SK-N-SH (cell line): ENCODE measurements around the gene LRRC30. TPM values are rescaled to one million over a fixed set of nuclear protein-coding genes. Genes with fewer than 3 reads are reported as not detected.

Experiments used
- CTCF ChIA-PET: fragments of 300-600, 350-600 bp; formaldehyde crosslinking; extraction: SDS; loops from one replicate; lab custom pipeline; 2021; lab: Yijun Ruan, JAX
- POLR2A ChIA-PET: fragments of 350-600 bp; sonication (Branson Sonifier 250); formaldehyde crosslinking; extraction: SDS; loops from one replicate; lab custom pipeline; 2020; ENCODE audit warnings: antibody characterized with exemption, inconsistent platforms; lab: Yijun Ruan, JAX
- DNase-seq: peaks from one replicate; pipeline ENCODE4 v3.0.0; 2012
- H2AFZ ChIP-seq: fragments of 200-600 bp; sonication (generic); 2 replicates; pipeline ENCODE4 v1.8.1; 2016; ENCODE audit warnings: antibody characterized with exemption, mild to moderate bottlenecking, low read depth
- H3F3A ChIP-seq: fragments of 200-600 bp; sonication (generic); replicated peaks from 2 replicates; pipeline ENCODE3; 2016; ENCODE audit warnings: antibody characterized with exemption, mild to moderate bottlenecking; ENCODE audit not compliant: insufficient read depth
- H3K27ac ChIP-seq, 2 experiments: fragments of 200-500 bp in 1 of 2; fragments of 200-600 bp in 1 of 2; sonication (Bioruptor generic) in 1 of 2; sonication (generic), shearing (Covaris generic) in 1 of 2; 2 replicates each; pipeline versions ENCODE4 v1.5.1 to v1.6.1; 2014 to 2016; ENCODE audit warnings: low read depth in 2 of 2, inconsistent platforms in 1 of 2, low read length in 1 of 2, mild to moderate bottlenecking in 1 of 2, mixed read lengths in 1 of 2
- H3K27me3 ChIP-seq: fragments of 200-600 bp; sonication (generic), shearing (Covaris generic); 2 replicates; pipeline ENCODE4 v1.6.1; 2016; ENCODE audit warnings: mixed run types; ENCODE audit not compliant: insufficient read depth
- H3K36me3 ChIP-seq, 2 experiments: fragments of 200-500 bp in 1 of 2; fragments of 200-600 bp in 1 of 2; sonication (Bioruptor generic) in 1 of 2; sonication (generic) in 1 of 2; replicated peaks in 1 of 2; 2 replicates each; pipeline versions ENCODE3 to v1.5.1; 2014 to 2016; ENCODE audit warnings: low read length in 1 of 2, mild to moderate bottlenecking in 1 of 2; ENCODE audit not compliant: insufficient read depth in 2 of 2, control insufficient read depth in 1 of 2
- H3K4me1 ChIP-seq, 2 experiments: fragments of 200-500 bp in 1 of 2; fragments of 200-600 bp in 1 of 2; sonication (Bioruptor generic) in 1 of 2; sonication (generic), shearing (Covaris generic) in 1 of 2; 2 replicates each; pipeline versions ENCODE4 v1.5.1 to v1.6.1; 2014 to 2016; ENCODE audit warnings: low read depth in 1 of 2, low read length in 1 of 2, mixed run types in 1 of 2; ENCODE audit not compliant: insufficient read depth in 2 of 2, control insufficient read depth in 1 of 2
- H3K4me2 ChIP-seq: fragments of 200-600 bp; sonication (generic), shearing (Covaris generic); 2 replicates; pipeline ENCODE4 v1.6.1; 2017; ENCODE audit warnings: mixed run types
- H3K4me3 ChIP-seq, 2 experiments: fragments of 200-500 bp in 1 of 2; fragments of 200-600 bp in 1 of 2; sonication (Bioruptor generic) in 1 of 2; sonication (generic), shearing (Covaris generic) in 1 of 2; 2 replicates each; pipeline versions ENCODE4 v1.5.1 to v1.8.1; 2014 to 2016; ENCODE audit warnings: low read depth in 2 of 2, inconsistent platforms in 1 of 2, low read length in 1 of 2, mild to moderate bottlenecking in 1 of 2, mixed read lengths in 1 of 2, moderate library complexity in 1 of 2
- H3K79me2 ChIP-seq: fragments of 200-600 bp; sonication (generic); 2 replicates; pipeline ENCODE4 v1.8.1; 2017; ENCODE audit warnings: mild to moderate bottlenecking; ENCODE audit not compliant: insufficient read depth
- H3K9ac ChIP-seq: fragments of 200-600 bp; sonication (generic); 2 replicates; pipeline ENCODE4 v1.6.1; 2017; ENCODE audit warnings: mixed run types
- H3K9me2 ChIP-seq: fragments of 200-600 bp; sonication (generic); 2 replicates; pipeline ENCODE4 v1.6.1; 2017; ENCODE audit warnings: mixed run types
- H3K9me3 ChIP-seq: fragments of 200-600 bp; sonication (generic); 2 replicates; pipeline ENCODE4 v1.6.1; 2017; ENCODE audit warnings: mixed run types, mild to moderate bottlenecking, moderate library complexity
- H4K20me1 ChIP-seq: fragments of 200-600 bp; sonication (generic); 2 replicates; pipeline ENCODE4 v1.6.1; 2017; ENCODE audit warnings: mild to moderate bottlenecking, mixed run types; ENCODE audit not compliant: insufficient read depth
- CHD2 ChIP-seq: fragments of 150-350 bp; IDR thresholded peaks from 2 replicates; pipeline ENCODE4 v1.6.1; 2018; ENCODE audit warnings: low read length; ENCODE audit not compliant: partially characterized antibody
- CTCF ChIP-seq: fragments of 200-600 bp; sonication (generic); IDR thresholded peaks from 2 replicates; pipeline ENCODE4 v1.6.1; 2017; ENCODE audit warnings: antibody characterized with exemption, mild to moderate bottlenecking, moderate library complexity
- ELF1 ChIP-seq: IDR thresholded peaks from 2 replicates; pipeline ENCODE4 v1.4.0; 2012
- FOSL2 ChIP-seq: IDR thresholded peaks from 2 replicates; pipeline ENCODE4 v1.4.0; 2012; ENCODE audit warnings: low read depth, mild to moderate bottlenecking, moderate library complexity, borderline replicate concordance
- FOXJ3 ChIP-seq: sonication (generic); formaldehyde crosslinking; IDR thresholded peaks from 2 replicates; pipeline ENCODE4 v1.5.1; 2020; ENCODE audit warnings: mild to moderate bottlenecking, missing genetic modification reagents
- GATA2 ChIP-seq: sonication (generic); formaldehyde crosslinking; IDR thresholded peaks from 2 replicates; pipeline ENCODE4 v1.5.0; 2020; ENCODE audit warnings: mild to moderate bottlenecking, missing genetic modification reagents
- MXI1 ChIP-seq: IDR thresholded peaks from 2 replicates; pipeline ENCODE4 v1.6.1; 2012; ENCODE audit warnings: mild to moderate bottlenecking, low read depth, low read length, improper control_type of control experiment
- PBX3 ChIP-seq: IDR thresholded peaks from 2 replicates; pipeline ENCODE4; 2012
- RAD21 ChIP-seq: IDR thresholded peaks from 2 replicates; pipeline ENCODE4 v1.6.1; 2012; ENCODE audit warnings: mild to moderate bottlenecking, low read length
- RCOR1 ChIP-seq: fragments of 150-350 bp; IDR thresholded peaks from 2 replicates; pipeline ENCODE4 v1.6.1; 2017; ENCODE audit warnings: antibody characterized with exemption, low read length
- SMC3 ChIP-seq: IDR thresholded peaks from 2 replicates; pipeline ENCODE4 v1.6.1; 2012; ENCODE audit warnings: low read depth, low read length, improper control_type of control experiment
- TAF1 ChIP-seq: IDR thresholded peaks from 2 replicates; pipeline ENCODE4 v1.6.1; 2012; ENCODE audit warnings: low read depth, mild to moderate bottlenecking, low read length, moderate library complexity, borderline replicate concordance
- TEAD4 ChIP-seq: IDR thresholded peaks from 2 replicates; pipeline ENCODE4 v1.4.0; 2012; ENCODE audit warnings: mild to moderate bottlenecking, borderline replicate concordance; ENCODE audit not compliant: insufficient read depth
- USF1 ChIP-seq: IDR thresholded peaks from 2 replicates; pipeline ENCODE4 v1.4.0; 2012; ENCODE audit warnings: low read depth, borderline replicate concordance
- USF2 ChIP-seq: fragments of 150-350 bp; IDR thresholded peaks from 2 replicates; pipeline ENCODE4 v1.6.1; 2017; ENCODE audit warnings: antibody characterized with exemption, low read length, low read depth, borderline replicate concordance
- ZBTB33 ChIP-seq: IDR thresholded peaks from 2 replicates; pipeline ENCODE4 v1.4.0; 2012; ENCODE audit warnings: low read depth, borderline replicate concordance
- WGBS: methylation state at CpG from one replicate; pipeline ENCODE4 v1.1.6; 2017; ENCODE audit warnings: low lambda C conversion rate; 5-methylcytosine and 5-hydroxymethylcytosine counted together
- polyA plus RNA-seq, 3 experiments: library from polyadenylated mRNA; depleted of rRNA; stranded (reverse); fragments of >200 nt; gene quantifications; 2 replicates each; pipeline ENCODE4 v1.2.3, GENCODE V29; 2012

The LRRC30 gene
- polyA plus RNA-seq, 1 of the 3 experiments (the other 2 are of a cell fraction) = not detected

GRCh38 chr18:7221424-7222155, 9.3 kb upstream of the LRRC30 start:
- no peaks in the 10 kb centered on the region for H3F3A ChIP-seq
- TF ChIP-seq CTCF (peak; percentile 56), GATA2 (CRISPR knock-in tag) (no peak), TEAD4 (no peak), RAD21 (peak; percentile 96), ZBTB33 (no peak), ELF1 (no peak), RCOR1 (no peak), TAF1 (no peak), SMC3 (peak; percentile 65; the same call in 1 of the 2 replicates), FOXJ3 (CRISPR knock-in tag) (no peak), CHD2 (no peak), MXI1 (no peak)
- no peaks in the 10 kb centered on the region for H3K9me2 ChIP-seq
- H3K36me3 ChIP-seq = no peaks in the 10 kb centered on the region
- H4K20me1 ChIP-seq = no peaks in the 10 kb centered on the region
- H3K4me2 ChIP-seq = no peak overlapping the region
- ChIA-PET POLR2A (no interaction called here), CTCF (interaction anchor here (0.6 to 5.0 kb wide), 19 partner anchors 9 to 1259 kb away, joined by 3 to 28 read pairs (median 4); partner anchors contain the start of genes LRRC30 and PTPRM)
- H3K79me2 ChIP-seq = no peaks in the 10 kb centered on the region
- H3K27ac ChIP-seq = no peak overlapping the region
- H2AFZ ChIP-seq = no peak overlapping the region
- WGBS = 20% methylated on average over 5 of the region's 5 CpGs
- peak; percentile 64 for DNase-seq
- H3K9me3 ChIP-seq = no peaks in the 10 kb centered on the region
- no peaks in the 10 kb centered on the region for H3K27me3 ChIP-seq
- H3K9ac ChIP-seq = no peak overlapping the region
- no peaks in the 10 kb centered on the region; a peak in 1 of 4 replicates for H3K4me1 ChIP-seq
- peak overlapping the region in 1 of 2 experiments; percentile 43; a peak in 1 of 4 replicates for H3K4me3 ChIP-seq

- Histone ChIP-seq H2AFZ (no peak overlapping the region), H3F3A (no peaks in the 10 kb centered on the region), H3K36me3 (no peaks in the 10 kb centered on the region), H3K9ac (no peak overlapping the region), H3K9me3 (no peaks in the 10 kb centered on the region), H3K4me2 (no peak overlapping the region), H3K27ac (no peak overlapping the region), H4K20me1 (no peaks in the 10 kb centered on the region), H3K79me2 (no peaks in the 10 kb centered on the region), H3K4me1 (no peaks in the 10 kb centered on the region; a peak in 1 of 4 replicates), H3K9me2 (no peaks in the 10 kb centered on the region), H3K4me3 (no peak overlapping the region), H3K27me3 (no peaks in the 10 kb centered on the region)
- POLR2A ChIA-PET = no interaction called here
- DNase-seq = no peak
- CTCF ChIA-PET = interaction anchor here (1.1 to 3.1 kb wide), 3 partner anchors 49 to 1255 kb away, joined by 6 to 9 read pairs (median 8); partner anchors contain the start of gene PTPRM
- WGBS = 19% methylated on average over 3 of the region's 3 CpGs
- TF ChIP-seq SMC3 (no peak), USF2 (no peak), FOXJ3 (CRISPR knock-in tag) (no peak), USF1 (no peak), CHD2 (no peak), FOSL2 (no peak), PBX3 (no peak)
These were observed 6.7 kb upstream of the LRRC30 start for GRCh38 chr18:7224198-7224597.
